K562 (cell line): Measurements from ENCODE around the gene HMOX1.

Experiments
- JUNB ChIP-seq: fragments of 450-650 bp; formaldehyde crosslinking; conservative IDR thresholded peaks from 2 replicates; pipeline ENCODE4 v1.4.0; 2020; ENCODE audit warnings: mild to moderate bottlenecking
- MYC ChIP-seq, 2 experiments: fragments of 250-450 bp in 1 of 2; sonication (Bioruptor Pico) in 1 of 2; IDR thresholded peaks; 2 replicates each; pipeline versions ENCODE4 v1.5.1 to v1.6.1; 2012 to 2021; ENCODE audit warnings: low read depth in 2 of 2, borderline replicate concordance in 1 of 2, improper control_type of control experiment in 1 of 2, low read length in 1 of 2, mild to moderate bottlenecking in 1 of 2, moderate library complexity in 1 of 2
- SMAD2 ChIP-seq: fragments of 150-350 bp; IDR thresholded peaks from 2 replicates; pipeline ENCODE4 v1.6.1; 2014; ENCODE audit warnings: low read depth, mild to moderate bottlenecking, low read length
- SRF ChIP-seq, 2 experiments: fragments of 250-450, 450-650 bp in 1 of 2; sonication (Bioruptor Pico) in 1 of 2; sonication (generic) in 1 of 2; formaldehyde crosslinking; IDR thresholded peaks; 2 replicates each; pipeline versions ENCODE4 v1.5.0 to v1.5.1; 2020 to 2022; ENCODE audit warnings: mild to moderate bottlenecking in 1 of 2, missing genetic modification reagents in 1 of 2
- TBP ChIP-seq: optimal IDR thresholded peaks from 2 replicates; pipeline ENCODE3; 2011; ENCODE audit warnings: low read depth, low read length, improper control_type of control experiment
- ZKSCAN1 ChIP-seq: fragments of 150-350 bp; IDR thresholded peaks from 2 replicates; pipeline ENCODE4 v1.6.1; 2016; ENCODE audit warnings: low read depth, low read length
- ZNF57 ChIP-seq: fragments of 450-650 bp; formaldehyde crosslinking; IDR thresholded peaks from 2 replicates; pipeline ENCODE4 v1.4.0; 2020; ENCODE audit warnings: mild to moderate bottlenecking, moderate library complexity
- TF ChIP-seq, protein P1 (sequence below), 3 experiments: IDR thresholded peaks in 2 of 3; conservative IDR thresholded peaks in 1 of 3; 2 replicates each; pipeline ENCODE4 v1.5.1; 2011 to 2012; ENCODE audit warnings: low read length in 3 of 3, mild to moderate bottlenecking in 3 of 3, control low read depth in 2 of 3, improper control_type of control experiment in 1 of 3, inconsistent platforms in 1 of 3, low read depth in 1 of 3, mixed read lengths in 1 of 3, moderate library complexity in 1 of 3; ENCODE audit not compliant: insufficient read depth in 2 of 3
- TF ChIP-seq, protein P2 (sequence below): fragments of 250-450 bp; sonication (Bioruptor Pico); IDR thresholded peaks from 2 replicates; pipeline ENCODE4 v1.4.0; 2020; ENCODE audit warnings: mild to moderate bottlenecking

DNA sequence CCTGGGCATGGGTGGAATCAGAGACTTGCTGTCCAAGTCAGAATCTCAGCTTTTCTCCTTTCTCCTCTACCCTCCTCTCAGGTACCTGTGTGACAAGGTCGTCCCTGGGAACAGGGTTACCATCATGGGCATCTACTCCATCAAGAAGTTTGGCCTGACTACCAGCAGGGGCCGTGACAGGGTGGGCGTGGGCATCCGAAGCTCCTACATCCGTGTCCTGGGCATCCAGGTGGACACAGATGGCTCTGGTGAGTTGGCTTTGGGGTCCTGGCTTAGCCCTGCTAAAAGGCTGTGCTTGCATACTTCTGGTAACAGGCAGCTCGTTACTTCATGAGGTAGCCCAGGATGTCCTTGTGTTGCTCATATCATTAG, 29.8 kb downstream of the HMOX1 start:
- no peak for TF ChIP-seq TBP
- TF ChIP-seq MYC (IDR thresholded peaks at IDR 0.05; ENCODE audit: low read depth, low read length): no peak
- no peak for TF ChIP-seq MYC (CRISPR knock-in tag; IDR thresholded peaks at IDR 0.05; ENCODE audit: borderline replicate concordance, low read depth)
- TF ChIP-seq SRF (CRISPR knock-in tag; IDR thresholded peaks at IDR 0.05): no peak
- TF ChIP-seq, protein P1, sequence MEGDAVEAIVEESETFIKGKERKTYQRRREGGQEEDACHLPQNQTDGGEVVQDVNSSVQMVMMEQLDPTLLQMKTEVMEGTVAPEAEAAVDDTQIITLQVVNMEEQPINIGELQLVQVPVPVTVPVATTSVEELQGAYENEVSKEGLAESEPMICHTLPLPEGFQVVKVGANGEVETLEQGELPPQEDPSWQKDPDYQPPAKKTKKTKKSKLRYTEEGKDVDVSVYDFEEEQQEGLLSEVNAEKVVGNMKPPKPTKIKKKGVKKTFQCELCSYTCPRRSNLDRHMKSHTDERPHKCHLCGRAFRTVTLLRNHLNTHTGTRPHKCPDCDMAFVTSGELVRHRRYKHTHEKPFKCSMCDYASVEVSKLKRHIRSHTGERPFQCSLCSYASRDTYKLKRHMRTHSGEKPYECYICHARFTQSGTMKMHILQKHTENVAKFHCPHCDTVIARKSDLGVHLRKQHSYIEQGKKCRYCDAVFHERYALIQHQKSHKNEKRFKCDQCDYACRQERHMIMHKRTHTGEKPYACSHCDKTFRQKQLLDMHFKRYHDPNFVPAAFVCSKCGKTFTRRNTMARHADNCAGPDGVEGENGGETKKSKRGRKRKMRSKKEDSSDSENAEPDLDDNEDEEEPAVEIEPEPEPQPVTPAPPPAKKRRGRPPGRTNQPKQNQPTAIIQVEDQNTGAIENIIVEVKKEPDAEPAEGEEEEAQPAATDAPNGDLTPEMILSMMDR (IDR thresholded peaks at IDR 0.05 in 2 of 3, conservative IDR thresholded peaks at IDR 0.05 in 1 of 3; ENCODE audit: insufficient read depth in 2 of 3, low read depth in 1 of 3, low read length in 3 of 3): no peak
- no peak for TF ChIP-seq JUNB (CRISPR knock-in tag)
- TF ChIP-seq, protein P2, sequence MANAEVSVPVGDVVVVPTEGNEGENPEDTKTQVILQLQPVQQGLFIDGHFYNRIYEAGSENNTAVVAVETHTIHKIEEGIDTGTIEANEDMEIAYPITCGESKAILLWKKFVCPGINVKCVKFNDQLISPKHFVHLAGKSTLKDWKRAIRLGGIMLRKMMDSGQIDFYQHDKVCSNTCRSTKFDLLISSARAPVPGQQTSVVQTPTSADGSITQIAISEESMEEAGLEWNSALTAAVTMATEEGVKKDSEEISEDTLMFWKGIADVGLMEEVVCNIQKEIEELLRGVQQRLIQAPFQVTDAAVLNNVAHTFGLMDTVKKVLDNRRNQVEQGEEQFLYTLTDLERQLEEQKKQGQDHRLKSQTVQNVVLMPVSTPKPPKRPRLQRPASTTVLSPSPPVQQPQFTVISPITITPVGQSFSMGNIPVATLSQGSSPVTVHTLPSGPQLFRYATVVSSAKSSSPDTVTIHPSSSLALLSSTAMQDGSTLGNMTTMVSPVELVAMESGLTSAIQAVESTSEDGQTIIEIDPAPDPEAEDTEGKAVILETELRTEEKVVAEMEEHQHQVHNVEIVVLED (CRISPR knock-in tag): no peak
- no peak for TF ChIP-seq ZKSCAN1
- no peak for TF ChIP-seq ZNF57 (CRISPR knock-in tag)
- TF ChIP-seq SMAD2: no peak
